ENCODE measurements around the gene NCKAP5.

DNA sequence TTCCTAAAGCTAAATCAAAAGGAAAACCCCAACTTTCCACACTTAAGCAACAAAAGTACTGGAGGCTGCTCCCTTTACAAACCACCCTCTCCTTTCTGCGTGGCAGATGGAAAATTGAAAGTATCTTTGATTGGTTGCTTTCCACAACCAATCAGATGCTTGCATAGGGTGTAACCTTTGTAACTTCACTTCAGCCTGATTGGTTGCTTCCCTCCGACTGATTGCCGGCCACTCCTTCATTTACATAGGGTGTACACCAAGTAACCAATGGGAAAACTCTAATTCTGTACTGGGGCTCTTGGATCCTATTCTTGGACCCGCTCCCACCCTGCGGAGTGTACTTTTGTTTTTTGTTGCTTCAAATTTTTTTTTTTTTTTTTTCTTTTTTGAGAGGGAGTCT lies 297.7 kb downstream of the NCKAP5 start:
- no peak for TF ChIP-seq EZH2 (IDR thresholded peaks at IDR 0.05; ENCODE audit: borderline replicate concordance, low read length)
- TF ChIP-seq, protein P1, sequence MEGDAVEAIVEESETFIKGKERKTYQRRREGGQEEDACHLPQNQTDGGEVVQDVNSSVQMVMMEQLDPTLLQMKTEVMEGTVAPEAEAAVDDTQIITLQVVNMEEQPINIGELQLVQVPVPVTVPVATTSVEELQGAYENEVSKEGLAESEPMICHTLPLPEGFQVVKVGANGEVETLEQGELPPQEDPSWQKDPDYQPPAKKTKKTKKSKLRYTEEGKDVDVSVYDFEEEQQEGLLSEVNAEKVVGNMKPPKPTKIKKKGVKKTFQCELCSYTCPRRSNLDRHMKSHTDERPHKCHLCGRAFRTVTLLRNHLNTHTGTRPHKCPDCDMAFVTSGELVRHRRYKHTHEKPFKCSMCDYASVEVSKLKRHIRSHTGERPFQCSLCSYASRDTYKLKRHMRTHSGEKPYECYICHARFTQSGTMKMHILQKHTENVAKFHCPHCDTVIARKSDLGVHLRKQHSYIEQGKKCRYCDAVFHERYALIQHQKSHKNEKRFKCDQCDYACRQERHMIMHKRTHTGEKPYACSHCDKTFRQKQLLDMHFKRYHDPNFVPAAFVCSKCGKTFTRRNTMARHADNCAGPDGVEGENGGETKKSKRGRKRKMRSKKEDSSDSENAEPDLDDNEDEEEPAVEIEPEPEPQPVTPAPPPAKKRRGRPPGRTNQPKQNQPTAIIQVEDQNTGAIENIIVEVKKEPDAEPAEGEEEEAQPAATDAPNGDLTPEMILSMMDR (IDR thresholded peaks at IDR 0.05; ENCODE audit: low read length), result no peak
